PC-9 (cell line): ENCODE data around the gene LRG1.

Source experiments
- EZH2 ChIP-seq: fragments of 200-600 bp; sonication (generic); IDR thresholded peaks from 2 replicates; pipeline ENCODE4 v1.8.0; 2017; ENCODE audit warnings: antibody characterized with exemption, low read depth
- TF ChIP-seq, protein P1 (sequence below): fragments of 200-600 bp; sonication (generic); conservative IDR thresholded peaks from 2 replicates; pipeline ENCODE4 v1.6.1; 2017; ENCODE audit warnings: mixed run types, antibody characterized with exemption, mild to moderate bottlenecking, moderate library complexity

DNA sequence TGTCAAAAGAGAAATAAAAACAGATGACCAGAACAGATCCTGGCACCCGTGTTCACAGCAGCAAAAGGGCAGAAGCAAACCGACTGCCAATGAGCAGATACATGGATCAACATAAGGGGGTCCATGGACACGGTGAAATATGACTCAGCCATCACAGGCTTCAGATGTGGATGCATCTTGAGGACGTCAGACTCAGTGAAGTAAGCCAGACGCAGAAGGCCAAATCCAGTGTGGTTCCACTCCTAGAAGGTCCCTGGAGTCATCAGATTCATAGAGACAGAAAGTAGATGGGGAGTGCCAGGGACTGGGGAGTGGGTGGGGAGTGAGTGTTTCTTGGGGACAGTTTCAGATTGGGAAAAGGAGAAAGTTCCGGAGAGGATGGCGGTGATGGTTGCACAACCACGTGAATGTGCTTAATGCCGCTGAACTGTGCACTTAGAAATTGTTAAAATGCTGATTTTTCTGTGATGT is 48.5 kb upstream of the LRG1 start:
- TF ChIP-seq, protein P1, sequence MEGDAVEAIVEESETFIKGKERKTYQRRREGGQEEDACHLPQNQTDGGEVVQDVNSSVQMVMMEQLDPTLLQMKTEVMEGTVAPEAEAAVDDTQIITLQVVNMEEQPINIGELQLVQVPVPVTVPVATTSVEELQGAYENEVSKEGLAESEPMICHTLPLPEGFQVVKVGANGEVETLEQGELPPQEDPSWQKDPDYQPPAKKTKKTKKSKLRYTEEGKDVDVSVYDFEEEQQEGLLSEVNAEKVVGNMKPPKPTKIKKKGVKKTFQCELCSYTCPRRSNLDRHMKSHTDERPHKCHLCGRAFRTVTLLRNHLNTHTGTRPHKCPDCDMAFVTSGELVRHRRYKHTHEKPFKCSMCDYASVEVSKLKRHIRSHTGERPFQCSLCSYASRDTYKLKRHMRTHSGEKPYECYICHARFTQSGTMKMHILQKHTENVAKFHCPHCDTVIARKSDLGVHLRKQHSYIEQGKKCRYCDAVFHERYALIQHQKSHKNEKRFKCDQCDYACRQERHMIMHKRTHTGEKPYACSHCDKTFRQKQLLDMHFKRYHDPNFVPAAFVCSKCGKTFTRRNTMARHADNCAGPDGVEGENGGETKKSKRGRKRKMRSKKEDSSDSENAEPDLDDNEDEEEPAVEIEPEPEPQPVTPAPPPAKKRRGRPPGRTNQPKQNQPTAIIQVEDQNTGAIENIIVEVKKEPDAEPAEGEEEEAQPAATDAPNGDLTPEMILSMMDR: no peak
- TF ChIP-seq EZH2: no peak
